ENCODE measurements around the gene ALKBH3. TPM values are rescaled to one million over a fixed set of nuclear protein-coding genes. Genes with fewer than 3 reads are reported as not detected.
A peak's percentile ranks its signal among the peaks of the same experiment; 100 is the strongest.

The ALKBH3 gene
- total and polyA plus RNA-seq, 8 donors = 13.9 to 29.1 (median 17.5) TPM

DNA sequence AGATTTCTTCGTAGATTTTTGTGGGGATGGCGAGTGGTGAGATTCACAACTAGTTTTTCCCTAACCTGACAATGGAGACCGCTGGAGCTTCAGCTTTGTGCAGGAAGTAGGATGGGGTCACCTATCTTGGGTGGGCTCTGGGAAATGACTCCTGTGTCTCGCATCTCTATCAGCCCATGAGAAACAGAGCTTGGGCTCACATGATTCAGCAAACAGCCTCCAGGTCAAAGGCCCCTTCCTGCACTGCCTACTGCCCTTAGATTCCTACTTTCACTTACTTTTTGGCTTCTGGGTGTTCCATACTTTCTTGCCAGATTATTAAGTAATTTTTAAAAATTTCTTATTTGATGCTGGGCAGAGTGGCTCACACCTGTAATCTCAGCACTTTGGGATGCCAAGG is 88.1 kb downstream of the ALKBH3 start:
- Histone ChIP-seq H3K27ac (no peak overlapping the region), H3K27me3 (no peaks in the 10 kb centered on the region), H3K4me3 (no peak overlapping the region), H3K9me3 (no peaks in the 10 kb centered on the region), H3K4me1 (no peaks in the 10 kb centered on the region), H3K36me3 (no peaks in the 10 kb centered on the region)
- 60 to 67% methylated on average over 4 of the region's 4 CpGs for WGBS, 2 donors
- FAIRE-seq = no peak
- DNase-seq = no peak
- ATAC-seq = no peak
- intact Hi-C loops (cut with DNase I) = no loop called here
- TF ChIP-seq, protein P1, sequence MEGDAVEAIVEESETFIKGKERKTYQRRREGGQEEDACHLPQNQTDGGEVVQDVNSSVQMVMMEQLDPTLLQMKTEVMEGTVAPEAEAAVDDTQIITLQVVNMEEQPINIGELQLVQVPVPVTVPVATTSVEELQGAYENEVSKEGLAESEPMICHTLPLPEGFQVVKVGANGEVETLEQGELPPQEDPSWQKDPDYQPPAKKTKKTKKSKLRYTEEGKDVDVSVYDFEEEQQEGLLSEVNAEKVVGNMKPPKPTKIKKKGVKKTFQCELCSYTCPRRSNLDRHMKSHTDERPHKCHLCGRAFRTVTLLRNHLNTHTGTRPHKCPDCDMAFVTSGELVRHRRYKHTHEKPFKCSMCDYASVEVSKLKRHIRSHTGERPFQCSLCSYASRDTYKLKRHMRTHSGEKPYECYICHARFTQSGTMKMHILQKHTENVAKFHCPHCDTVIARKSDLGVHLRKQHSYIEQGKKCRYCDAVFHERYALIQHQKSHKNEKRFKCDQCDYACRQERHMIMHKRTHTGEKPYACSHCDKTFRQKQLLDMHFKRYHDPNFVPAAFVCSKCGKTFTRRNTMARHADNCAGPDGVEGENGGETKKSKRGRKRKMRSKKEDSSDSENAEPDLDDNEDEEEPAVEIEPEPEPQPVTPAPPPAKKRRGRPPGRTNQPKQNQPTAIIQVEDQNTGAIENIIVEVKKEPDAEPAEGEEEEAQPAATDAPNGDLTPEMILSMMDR (IDR thresholded peaks at IDR 0.05) = no peak

GRCh38 chr11:43969543-43969942 is 88.9 kb downstream of the ALKBH3 start:
- FAIRE-seq (no peak), ATAC-seq (peak in 2 of 4 donors; percentile 54 to 55), DNase-seq (no peak)
- TF ChIP-seq, protein P1 (IDR thresholded peaks at IDR 0.05) = no peak
- no peaks in the 10 kb centered on the region for H3K4me1 ChIP-seq
- no peaks in the 10 kb centered on the region for H3K9me3 ChIP-seq
- intact Hi-C loops (cut with DNase I) = no loop called here
- 26 to 34% methylated on average over 4 of the region's 4 CpGs for WGBS, 2 donors
- no peaks in the 10 kb centered on the region for H3K36me3 ChIP-seq
- no peak overlapping the region for H3K27ac ChIP-seq
- no peak overlapping the region for H3K4me3 ChIP-seq
- no peaks in the 10 kb centered on the region for H3K27me3 ChIP-seq

Other genes starting within 250 kb of the ALKBH3 start
- 10 to 100 TPM; 24.7 to 51.9 (median 43.9) TPM for gene HSD17B12, start 200.1 kb upstream of the ALKBH3 start, total RNA-seq
- 10 to 100 TPM; 21.0 to 39.1 TPM for gene HSD17B12, start 200.1 kb upstream of the ALKBH3 start, polyA plus RNA-seq
- gene C11orf96, start 61.8 kb downstream of the ALKBH3 start, total RNA-seq = 10 to 100 TPM in 3 of 6 donors, 1 to 10 TPM in 3; 3.7 to 45.1 (median 14.0) TPM
- gene C11orf96, start 61.8 kb downstream of the ALKBH3 start, polyA plus RNA-seq = 10 to 100 TPM; 28.4 to 33.1 TPM
- not detected for gene ACCSL, start 167.2 kb downstream of the ALKBH3 start, total RNA-seq
- gene ACCSL, start 167.2 kb downstream of the ALKBH3 start, polyA plus RNA-seq = not detected
- gene ACCS, start 185.4 kb downstream of the ALKBH3 start, total RNA-seq = 10 to 100 TPM; 10.1 to 20.9 (median 15.0) TPM
- 10 to 100 TPM; 47.9 to 68.1 TPM for gene ACCS, start 185.4 kb downstream of the ALKBH3 start, polyA plus RNA-seq
- gene EXT2, start 214.8 kb downstream of the ALKBH3 start, total RNA-seq = 10 to 100 TPM; 18.9 to 36.3 (median 26.8) TPM
- 10 to 100 TPM; 14.4 to 18.3 TPM for gene EXT2, start 214.8 kb downstream of the ALKBH3 start, polyA plus RNA-seq